Naive thymus-derived CD4-positive, alpha-beta T cell (primary cell): Measurements from ENCODE around the gene TMEM207. TPM values are rescaled to one million over a fixed set of nuclear protein-coding genes. Genes with fewer than 3 reads are reported as not detected.

Experiments used
- polyA plus RNA-seq, 2 donors: library from polyadenylated mRNA; unstranded; fragments of 300-500 nt; fragmentation: Illumina TruSeq; gene quantifications; one replicate each; pipeline ENCODE4 v1.2.3, GENCODE V29; 2021
- total RNA-seq, 6 experiments: library from RNA in 5 of 6; stranded (reverse) in 5 of 6; gene quantifications; 1 replicate in 5 of 6; 2 replicates in 1 of 6; pipeline ENCODE4 v1.2.3 and lab custom pipeline; 2021 to 2026

Gene TMEM207
- total and polyA plus RNA-seq, 7 experiments from 2014 or later: not detected

Other genes starting within 250 kb of the TMEM207 start
- under 1 TPM in 2 of 5 experiments, not detected in 3; 0.08 to 0.32 TPM for gene CLDN1, start 127.5 kb downstream of the TMEM207 start, total RNA-seq
- under 1 TPM in 1 of 2 donors, not detected in 1; 0.22 TPM for gene CLDN1, start 127.5 kb downstream of the TMEM207 start, polyA plus RNA-seq
- not detected for gene CLDN16, start 61.7 kb downstream of the TMEM207 start, total RNA-seq
- not detected for gene CLDN16, start 61.7 kb downstream of the TMEM207 start, polyA plus RNA-seq
- 10 to 100 TPM; 12.0 to 29.0 (median 14.8) TPM for gene IL1RAP, start 64.2 kb upstream of the TMEM207 start, total RNA-seq
- 1 to 10 TPM; 5.9 to 6.6 TPM for gene IL1RAP, start 64.2 kb upstream of the TMEM207 start, polyA plus RNA-seq